Stimulated activated CD8-positive, alpha-beta memory T cell treated with anti-CD3 and anti-CD28 coated beads, Interleukin-12 subunit alpha, Interleukin-12 subunit beta, amount 100 ng/mL, for 24 hours (primary cell): Measurements from ENCODE around the gene RGS18.
"Not testable (repeated sequence)": the region's sequence is repeated elsewhere in the genome, so short reads cannot be mapped to it uniquely, and the experiment has no call there.

Experiments
- DNase-seq: peaks from one replicate; pipeline ENCODE4 v3.0.0-alpha.2; 2020; ENCODE audit errors: extremely low read depth

The RGS18 gene

DNA sequence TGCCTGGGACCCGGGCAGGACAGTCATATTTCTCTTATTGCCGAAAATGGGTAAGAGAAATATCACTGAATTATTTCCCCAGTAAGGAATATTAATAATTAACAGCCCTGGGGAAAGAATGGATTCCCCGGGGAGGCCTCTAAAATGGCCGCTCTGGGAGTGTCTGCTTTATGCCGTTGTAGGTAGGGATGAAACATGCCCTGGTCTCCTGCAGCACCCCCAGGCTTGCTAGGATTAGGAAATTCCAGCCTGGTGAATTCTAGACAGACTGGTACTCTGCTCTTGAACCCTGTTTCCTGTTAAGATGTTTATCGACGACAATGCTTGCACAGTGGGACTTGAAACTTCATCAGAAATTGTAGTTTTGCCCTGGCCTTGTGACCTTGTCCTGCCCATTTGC is 6.7 kb downstream of the RGS18 start:
- not testable (repeated sequence) for DNase-seq

GRCh38 chr1:192167011-192167410 is 8.7 kb downstream of the RGS18 start:
- DNase-seq = no peak

GRCh38 chr1:192167911-192168700 is 9.8 kb downstream of the RGS18 start:
- DNase-seq = no peak

- DNase-seq = no peak
Observed at GRCh38 chr1:192168964-192169363, 10.7 kb downstream of the RGS18 start.

GRCh38 chr1:192170196-192170984 is 12.1 kb downstream of the RGS18 start:
- DNase-seq = no peak

DNA sequence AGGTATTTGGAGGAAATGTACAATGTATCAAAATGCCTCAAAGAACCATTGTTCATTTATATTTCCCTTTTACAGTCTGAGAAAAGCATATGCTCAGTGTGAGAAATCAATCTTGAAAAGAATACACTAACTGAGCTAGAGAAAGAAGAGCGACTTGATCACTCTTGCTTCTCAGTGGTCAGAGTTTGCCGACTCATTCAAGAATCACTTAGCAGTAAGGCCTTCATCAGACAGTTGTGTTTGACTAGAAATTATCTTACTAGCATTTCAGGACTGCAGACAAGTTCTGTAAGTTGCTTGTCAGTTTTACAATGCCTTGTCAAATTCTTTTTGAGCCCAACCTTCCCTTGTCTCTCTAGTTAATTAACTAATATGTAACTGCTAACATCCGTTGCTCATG is 12.9 kb downstream of the RGS18 start:
- no peak for DNase-seq

DNA sequence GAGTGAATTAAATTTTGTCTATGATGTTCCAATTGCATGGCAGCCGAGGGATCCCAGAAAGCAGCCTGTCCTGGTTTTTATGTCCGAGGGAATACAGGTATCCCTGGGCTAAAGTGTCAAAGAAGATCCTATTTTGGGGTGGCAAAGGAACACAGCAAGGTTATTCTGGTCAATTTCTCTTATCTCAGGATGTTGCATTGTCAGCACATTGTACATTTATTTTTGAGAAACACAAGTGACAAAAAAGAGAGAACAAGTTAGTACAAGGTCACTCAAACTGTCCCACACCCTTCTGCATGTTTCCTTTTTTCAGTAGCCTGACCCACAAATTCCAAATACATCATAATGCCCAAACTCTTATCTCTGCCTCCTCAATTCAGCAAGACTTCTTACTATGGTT is 17.7 kb downstream of the RGS18 start:
- DNase-seq = no peak

- DNase-seq = no peak
Observed at GRCh38 chr1:192183788-192184187, 25.5 kb downstream of the RGS18 start.

DNA sequence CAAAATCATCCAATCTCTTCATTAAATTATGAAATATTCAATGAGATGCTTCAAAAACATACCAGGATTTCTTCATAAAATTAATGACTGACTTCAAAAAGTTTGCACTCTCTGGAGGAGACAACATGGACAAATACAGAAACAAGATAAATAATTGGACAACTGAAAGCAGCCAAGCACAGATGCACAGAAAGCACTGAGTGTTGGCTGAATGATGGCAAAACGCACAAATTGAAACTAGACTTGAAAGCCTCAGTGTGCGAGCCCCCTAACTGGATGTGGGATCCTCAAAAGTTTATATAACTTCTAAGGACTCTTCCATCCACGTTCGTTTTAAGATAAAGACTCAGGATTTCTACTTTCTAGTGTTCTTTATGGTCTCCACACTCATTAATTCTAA is 27.9 kb downstream of the RGS18 start:
- DNase-seq = no peak

DNA sequence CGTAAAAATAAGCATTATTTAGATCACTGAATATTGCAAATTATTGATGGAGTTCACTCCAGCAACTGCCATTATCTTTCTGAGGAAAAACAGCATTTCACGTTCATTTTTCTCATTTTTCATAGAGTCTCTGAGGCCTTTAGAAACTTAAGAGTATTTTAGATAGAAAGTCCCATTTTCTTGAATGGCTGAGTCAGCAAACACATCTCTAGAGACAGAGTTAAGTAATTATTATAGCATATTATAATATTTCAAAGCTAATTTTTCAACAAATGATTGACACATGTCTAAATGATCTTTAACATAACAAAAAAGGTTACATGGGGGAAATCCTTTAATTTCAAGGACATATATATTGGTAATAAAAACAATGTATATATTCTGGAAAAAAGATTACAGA is 31.8 kb downstream of the RGS18 start:
- no peak for DNase-seq

DNA sequence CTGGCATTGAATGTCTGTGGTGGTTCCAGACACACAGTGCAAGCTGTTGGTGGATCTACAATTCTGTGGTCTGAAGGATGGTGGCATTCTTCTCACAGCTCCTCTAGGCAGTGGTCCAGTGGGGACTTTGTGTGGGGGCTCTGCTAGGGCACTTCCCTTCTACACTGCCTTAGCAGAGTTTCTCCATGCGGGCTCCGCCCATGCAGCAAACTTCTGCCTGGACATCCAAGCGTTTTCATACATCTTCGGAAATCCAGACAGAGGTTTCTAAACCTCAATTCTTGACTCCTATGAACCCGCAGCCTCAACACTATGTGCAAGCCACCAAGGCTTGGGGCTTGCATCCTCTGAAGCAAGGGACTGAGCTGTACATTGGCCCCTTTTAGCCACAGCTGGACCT is 43.0 kb downstream of the RGS18 start:
- no peak for DNase-seq

GRCh38 chr1:192224396-192224795 is 66.1 kb downstream of the RGS18 start:
- DNase-seq = no peak

- DNase-seq = no peak
Observed at GRCh38 chr1:192224846-192225245, 66.6 kb downstream of the RGS18 start.

GRCh38 chr1:192225266-192225665 is 67.0 kb downstream of the RGS18 start:
- no peak for DNase-seq

DNA sequence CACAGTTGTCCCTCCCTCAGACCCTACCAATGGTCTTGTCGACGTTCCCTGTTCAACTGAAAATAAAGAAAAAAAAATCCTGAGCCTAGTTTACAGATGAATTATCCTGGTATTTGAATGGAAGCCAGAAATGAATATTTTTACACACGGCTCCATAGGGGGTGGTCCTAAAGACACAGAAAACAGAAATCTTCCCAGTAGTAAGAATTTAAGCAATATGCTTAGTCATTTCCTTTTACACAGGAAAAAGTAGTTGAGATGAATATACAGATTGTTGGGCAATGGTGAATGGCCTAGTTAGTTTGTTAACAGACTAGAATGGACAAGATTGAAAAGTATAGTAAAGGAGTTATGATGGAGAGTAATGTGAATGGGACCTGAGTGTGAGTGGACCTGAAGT is 67.4 kb downstream of the RGS18 start:
- no peak for DNase-seq

DNA sequence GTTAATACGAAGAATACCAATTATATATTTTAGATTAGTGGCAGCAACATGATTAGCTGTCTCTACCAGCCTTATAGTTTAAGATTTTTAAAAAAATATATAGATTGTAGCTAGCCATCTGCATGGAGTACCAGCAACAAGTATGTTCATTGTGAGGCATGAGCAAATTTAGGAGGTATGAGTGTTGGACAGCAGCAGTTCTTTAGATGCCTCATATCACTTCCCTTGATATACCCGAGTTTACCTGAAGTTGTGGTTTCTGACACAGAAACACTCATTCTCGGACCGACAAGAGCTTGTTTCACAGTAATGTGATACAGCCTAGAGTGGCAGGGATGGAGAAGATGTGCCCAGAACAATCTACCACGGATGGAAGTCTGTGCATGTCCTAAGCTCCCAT is 69.1 kb downstream of the RGS18 start:
- DNase-seq = no peak

GRCh38 chr1:192227980-192228379 is 69.7 kb downstream of the RGS18 start:
- DNase-seq = not testable (repeated sequence)

- DNase-seq = no peak
Observed at GRCh38 chr1:192232817-192233417, 74.7 kb downstream of the RGS18 start.

DNA sequence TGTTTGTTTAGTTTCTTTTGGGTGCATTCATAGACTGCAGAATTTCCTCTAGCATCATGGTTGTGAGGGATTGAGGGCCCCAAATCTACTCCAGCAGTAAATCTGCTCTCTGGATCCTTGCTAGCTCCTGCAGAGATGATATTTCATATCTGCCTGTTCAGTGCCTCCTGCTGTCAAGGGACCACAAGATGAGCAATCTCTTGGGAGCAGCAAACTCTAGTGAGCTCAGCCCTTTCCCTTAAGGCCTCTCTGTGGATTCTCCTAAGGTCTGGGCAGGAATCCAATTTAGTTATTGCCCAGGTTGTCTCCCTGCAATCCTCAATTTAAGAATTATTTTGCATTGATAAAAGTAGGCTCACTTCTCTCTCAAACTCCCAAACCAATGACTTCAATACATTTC is 76.9 kb downstream of the RGS18 start:
- DNase-seq = no peak
